ENCODE results near the gene CAMSAP3.

Gene CAMSAP3

DNA sequence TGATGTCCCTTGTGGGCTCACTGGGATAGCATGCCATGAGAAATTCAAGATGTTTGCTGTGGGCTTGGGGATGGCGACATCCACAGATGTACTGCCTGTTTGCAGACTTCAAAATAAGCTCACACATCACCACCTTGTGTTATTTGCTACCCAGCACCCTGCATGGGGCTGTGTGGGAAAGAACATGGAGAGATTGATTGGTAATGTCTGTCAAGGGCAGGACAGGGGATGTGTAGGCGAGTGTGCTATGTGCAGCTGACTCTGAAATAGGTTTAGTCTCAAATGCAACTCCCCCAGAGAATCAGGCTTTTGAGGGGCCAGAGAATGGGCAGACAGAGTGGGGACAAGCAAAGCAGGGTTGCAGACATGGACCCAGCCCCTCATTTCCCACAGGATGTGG lies 35.4 kb upstream of the CAMSAP3 start:
- DNase-seq (ENCODE audit: low spot score), result no peak
- in situ Hi-C loops (cut with MboI; ENCODE audit: low sequenced_read_pairs, unreplicated experiment), result no loop called here
- TF ChIP-seq, protein P1, sequence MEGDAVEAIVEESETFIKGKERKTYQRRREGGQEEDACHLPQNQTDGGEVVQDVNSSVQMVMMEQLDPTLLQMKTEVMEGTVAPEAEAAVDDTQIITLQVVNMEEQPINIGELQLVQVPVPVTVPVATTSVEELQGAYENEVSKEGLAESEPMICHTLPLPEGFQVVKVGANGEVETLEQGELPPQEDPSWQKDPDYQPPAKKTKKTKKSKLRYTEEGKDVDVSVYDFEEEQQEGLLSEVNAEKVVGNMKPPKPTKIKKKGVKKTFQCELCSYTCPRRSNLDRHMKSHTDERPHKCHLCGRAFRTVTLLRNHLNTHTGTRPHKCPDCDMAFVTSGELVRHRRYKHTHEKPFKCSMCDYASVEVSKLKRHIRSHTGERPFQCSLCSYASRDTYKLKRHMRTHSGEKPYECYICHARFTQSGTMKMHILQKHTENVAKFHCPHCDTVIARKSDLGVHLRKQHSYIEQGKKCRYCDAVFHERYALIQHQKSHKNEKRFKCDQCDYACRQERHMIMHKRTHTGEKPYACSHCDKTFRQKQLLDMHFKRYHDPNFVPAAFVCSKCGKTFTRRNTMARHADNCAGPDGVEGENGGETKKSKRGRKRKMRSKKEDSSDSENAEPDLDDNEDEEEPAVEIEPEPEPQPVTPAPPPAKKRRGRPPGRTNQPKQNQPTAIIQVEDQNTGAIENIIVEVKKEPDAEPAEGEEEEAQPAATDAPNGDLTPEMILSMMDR (IDR thresholded peaks at IDR 0.05; ENCODE audit: borderline replicate concordance, control extremely low read depth, extremely low read depth, insufficient read depth, missing control alignments), result no peak

DNA sequence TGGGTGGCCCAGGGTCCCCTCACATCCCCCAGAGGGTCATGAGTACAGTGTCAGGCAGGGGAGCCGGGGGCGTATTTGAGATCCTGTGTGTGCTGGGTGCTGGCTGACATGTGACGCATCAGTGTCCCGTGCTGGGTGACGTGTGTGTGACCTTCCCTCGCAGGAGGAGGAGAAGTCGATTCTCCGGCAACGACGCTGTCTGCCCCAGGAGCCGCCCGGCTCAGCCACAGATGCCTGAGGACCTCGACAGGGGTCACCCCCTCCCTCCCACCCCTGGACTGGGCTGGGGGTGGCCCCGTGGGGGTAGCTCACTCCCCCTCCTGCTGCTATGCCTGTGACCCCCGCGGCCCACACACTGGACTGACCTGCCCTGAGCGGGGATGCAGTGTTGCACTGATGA lies 34.3 kb upstream of the CAMSAP3 start:
- in situ Hi-C loops (cut with MboI; ENCODE audit: low sequenced_read_pairs, unreplicated experiment), result no loop called here
- TF ChIP-seq, protein P1 (IDR thresholded peaks at IDR 0.05; ENCODE audit: borderline replicate concordance, control extremely low read depth, extremely low read depth, insufficient read depth, missing control alignments), result no peak
- no peak for DNase-seq (ENCODE audit: low spot score)

DNA sequence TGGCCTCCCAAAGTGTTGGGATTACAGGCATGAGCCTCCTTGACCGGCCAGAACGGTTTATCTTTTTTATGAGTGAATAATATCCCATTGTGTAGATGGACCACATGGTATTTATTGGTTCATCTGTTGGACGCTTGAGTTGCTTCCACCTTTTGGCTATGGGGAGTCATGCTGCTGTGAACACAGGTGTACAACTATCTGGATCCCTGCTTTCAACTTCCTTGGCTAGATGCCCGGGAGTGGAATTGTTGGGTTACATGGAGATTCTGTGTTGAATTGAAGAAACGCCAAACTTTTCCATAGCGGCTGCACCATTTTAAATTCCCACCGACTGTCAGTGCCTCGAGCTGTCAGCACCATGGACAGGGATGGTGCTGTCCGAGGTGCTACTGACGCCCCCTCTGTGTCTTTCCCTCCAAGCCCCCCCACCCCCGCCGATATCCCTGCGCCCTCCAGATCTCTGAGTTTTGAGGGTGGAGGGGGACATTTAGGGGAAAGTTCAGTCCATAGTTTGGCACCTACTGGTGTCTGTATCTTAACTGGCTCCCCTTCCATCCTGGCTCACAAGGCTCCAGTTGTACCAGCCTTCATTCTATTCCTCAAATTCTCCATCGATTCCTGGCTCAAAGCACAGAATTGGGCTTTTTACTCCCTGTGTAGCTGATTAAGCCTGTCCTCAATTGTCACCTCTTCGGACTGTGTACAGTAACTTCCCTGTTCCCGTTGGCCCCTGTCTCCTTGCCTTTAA lies 32.8 kb upstream of the CAMSAP3 start:
- in situ Hi-C loops (cut with MboI; ENCODE audit: low sequenced_read_pairs, unreplicated experiment), result no loop called here
- DNase-seq (ENCODE audit: low spot score), result no peak
- TF ChIP-seq, protein P1 (IDR thresholded peaks at IDR 0.05; ENCODE audit: borderline replicate concordance, control extremely low read depth, extremely low read depth, insufficient read depth, missing control alignments), result no peak

DNA sequence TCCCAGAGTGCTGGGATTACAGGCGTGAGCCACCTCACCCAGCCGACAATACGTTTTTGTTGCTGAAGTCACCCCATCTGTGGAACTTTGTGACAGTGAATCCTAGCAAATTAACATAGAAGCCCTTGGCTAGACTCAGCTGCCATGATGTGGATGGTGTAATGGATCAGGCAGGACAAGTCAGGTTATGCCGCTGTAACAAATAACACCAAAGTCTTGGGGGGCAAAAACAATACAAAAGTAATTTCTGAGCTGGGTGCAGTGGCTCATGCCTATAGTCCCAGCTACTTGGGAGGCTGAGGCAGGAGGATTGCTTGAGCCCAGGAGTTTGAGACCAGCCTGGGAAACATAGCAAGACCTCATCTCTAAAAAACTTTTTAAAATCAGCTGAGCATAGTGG lies 30.8 kb upstream of the CAMSAP3 start:
- TF ChIP-seq, protein P1 (IDR thresholded peaks at IDR 0.05; ENCODE audit: borderline replicate concordance, control extremely low read depth, extremely low read depth, insufficient read depth, missing control alignments), result no peak
- no peak for DNase-seq (ENCODE audit: low spot score)
- in situ Hi-C loops (cut with MboI; ENCODE audit: low sequenced_read_pairs, unreplicated experiment), result no loop called here

DNA sequence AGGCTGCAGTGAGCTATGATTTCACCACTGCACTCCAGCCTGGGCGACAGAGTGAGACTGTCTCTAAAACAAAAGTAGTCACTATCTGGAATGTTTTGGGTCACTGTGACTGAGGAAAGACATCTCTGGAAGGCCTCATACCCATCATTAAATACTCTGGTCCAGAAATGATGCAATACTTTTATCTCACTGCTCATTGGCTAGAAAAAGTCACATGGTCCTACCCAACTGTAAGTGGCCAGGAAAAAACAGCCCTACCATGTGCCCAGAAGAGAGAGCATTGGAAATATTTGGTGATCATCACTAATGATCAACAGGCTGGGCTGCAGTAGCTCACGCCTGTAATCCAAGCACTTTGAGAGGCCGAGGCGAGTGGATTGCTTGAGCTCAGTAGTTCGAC lies 30.3 kb upstream of the CAMSAP3 start:
- TF ChIP-seq, protein P1 (IDR thresholded peaks at IDR 0.05; ENCODE audit: borderline replicate concordance, control extremely low read depth, extremely low read depth, insufficient read depth, missing control alignments), result no peak
- DNase-seq (ENCODE audit: low spot score), result no peak
- in situ Hi-C loops (cut with MboI; ENCODE audit: low sequenced_read_pairs, unreplicated experiment), result no loop called here

DNA sequence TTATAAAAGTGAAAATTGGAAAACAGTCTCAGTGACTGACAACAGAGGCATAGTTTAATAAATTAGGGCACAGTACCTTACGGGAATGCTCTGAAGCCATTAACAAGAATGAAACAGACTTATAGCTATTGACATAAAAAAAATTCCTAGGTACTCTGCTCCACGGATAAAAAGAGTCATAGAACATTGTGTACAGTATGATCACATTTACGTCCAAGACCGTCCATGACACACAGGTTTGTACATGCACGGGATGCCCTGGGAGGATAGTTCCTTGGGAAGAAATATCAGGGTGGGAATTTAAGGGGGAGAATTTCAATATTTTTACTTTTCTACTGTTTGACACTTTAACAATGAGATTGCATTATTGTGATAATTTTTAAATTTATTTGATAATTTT lies 24.9 kb upstream of the CAMSAP3 start:
- in situ Hi-C loops (cut with MboI; ENCODE audit: low sequenced_read_pairs, unreplicated experiment), result no loop called here
- DNase-seq (ENCODE audit: low spot score), result no peak
- TF ChIP-seq, protein P1 (IDR thresholded peaks at IDR 0.05; ENCODE audit: borderline replicate concordance, control extremely low read depth, extremely low read depth, insufficient read depth, missing control alignments), result no peak

All from GM13976 (cell line).